AG10803 (cell line): ENCODE measurements around the gene NECAB3.
"Not testable (repeated sequence)": the region's sequence is repeated elsewhere in the genome, so short reads cannot be mapped to it uniquely, and the experiment has no call there.

ENCODE experiments used
- DNase-seq: peaks from one replicate; pipeline ENCODE4 v3.0.0; 2010; ENCODE audit warnings: low read depth
- H3K4me3 ChIP-seq: 2 replicates; pipeline ENCODE4 v1.5.1; 2011; ENCODE audit warnings: mild to moderate bottlenecking, low read length, control low read depth
- CTCF ChIP-seq: conservative IDR thresholded peaks from 2 replicates; pipeline ENCODE4 v1.5.1; 2011; ENCODE audit warnings: mild to moderate bottlenecking, low read length, control low read depth, inconsistent platforms

Gene NECAB3

GRCh38 chr20:33650111-33650752 is 24.0 kb downstream of the NECAB3 start:
- no peak for TF ChIP-seq CTCF
- no peak overlapping the region for H3K4me3 ChIP-seq
- DNase-seq, result no peak

DNA sequence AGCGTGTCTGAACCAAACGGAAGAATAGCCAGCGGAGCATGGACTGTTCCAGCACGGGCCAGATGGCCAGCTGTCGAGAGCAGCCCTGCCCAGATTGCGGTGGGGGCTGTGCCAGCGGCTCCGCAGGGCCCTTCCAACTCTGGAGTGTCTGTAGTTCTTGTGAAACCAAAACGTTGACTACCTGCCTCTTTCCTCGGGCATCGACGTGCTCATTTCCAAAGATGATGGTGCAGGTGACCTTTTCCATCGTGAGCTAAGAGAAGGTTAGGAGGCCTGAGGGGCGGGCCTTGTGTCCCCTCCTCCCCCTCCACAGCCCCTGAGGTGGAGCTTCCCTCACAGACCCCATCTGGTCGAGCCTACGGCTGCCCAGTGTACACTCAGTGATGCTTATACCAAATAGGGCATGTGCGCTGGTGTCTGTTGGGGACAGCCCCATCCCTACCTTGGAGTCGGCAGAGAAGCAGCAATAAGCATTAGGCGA is 25.0 kb downstream of the NECAB3 start:
- H3K4me3 ChIP-seq, result no peak overlapping the region
- peak; percentile 64 for DNase-seq
- TF ChIP-seq CTCF, result no peak

DNA sequence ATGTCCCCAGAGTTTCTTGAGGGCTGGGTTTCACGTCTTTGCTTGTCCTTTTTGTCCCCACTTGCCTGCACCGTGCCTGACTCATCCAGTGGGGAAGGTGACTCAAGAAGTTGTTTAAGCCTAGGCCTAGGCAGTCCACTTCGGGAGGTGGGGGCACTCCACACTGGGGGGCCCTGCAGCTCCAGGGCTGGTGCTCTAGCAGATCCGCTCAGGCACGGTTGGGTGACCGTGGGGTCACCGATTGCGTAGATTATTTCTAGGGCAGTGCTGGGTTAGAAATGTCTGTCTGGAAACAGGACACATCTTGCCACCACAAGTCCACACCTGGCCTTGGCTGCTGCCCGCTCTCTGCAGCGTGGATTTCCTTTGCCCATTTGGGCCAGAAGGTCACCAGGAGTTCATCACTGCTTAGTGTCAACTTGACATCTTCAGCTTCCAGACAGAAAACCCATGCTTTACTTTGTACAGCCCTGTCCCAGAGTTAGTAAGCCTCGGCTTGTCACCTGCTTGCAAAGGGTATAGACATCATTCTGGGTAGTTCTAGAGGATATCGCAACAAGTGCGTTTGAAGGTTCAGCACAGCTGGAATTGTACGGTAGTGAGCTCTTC is 25.7 kb downstream of the NECAB3 start:
- no peak overlapping the region for H3K4me3 ChIP-seq
- no peak for DNase-seq
- no peak for TF ChIP-seq CTCF

DNA sequence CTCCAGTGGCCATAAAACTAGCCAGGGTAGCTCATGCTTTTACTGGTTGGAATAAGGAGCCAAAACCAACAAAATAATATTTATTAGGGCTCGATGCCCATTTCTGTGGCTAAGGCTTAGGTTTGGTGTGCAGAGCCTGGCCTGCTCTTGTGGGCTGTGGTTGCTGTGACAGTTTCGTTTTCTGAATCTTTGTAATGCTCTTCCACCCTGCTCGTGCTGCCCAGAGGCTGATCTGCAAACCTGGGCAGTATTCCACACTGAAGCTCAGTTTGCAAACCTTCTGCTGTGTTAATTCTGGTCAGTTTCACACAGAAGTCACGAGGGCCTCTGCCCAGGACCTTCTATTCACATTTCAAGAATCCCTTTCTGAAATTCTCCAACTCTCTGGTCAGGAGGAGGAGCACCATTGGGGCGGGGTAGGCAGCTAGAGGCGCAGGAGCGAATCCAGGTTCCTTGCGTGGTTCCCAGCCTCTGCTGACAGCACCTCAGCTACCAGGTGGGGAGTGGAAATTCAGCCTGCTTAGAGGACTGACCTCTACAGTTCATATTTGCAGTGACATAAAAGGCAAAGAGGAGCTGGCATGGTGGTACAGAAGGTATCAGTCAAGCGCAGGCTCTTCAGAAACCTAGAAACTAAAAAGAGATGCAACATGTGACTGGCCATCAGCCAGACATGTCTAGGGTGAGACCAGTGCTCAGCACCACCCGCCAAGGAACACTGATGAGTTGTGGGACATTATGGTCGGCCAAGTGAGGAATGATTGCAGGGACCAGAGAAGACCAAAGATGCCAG is 26.4 kb downstream of the NECAB3 start:
- peak; percentile 82 for DNase-seq
- no peak overlapping the region for H3K4me3 ChIP-seq
- no peak for TF ChIP-seq CTCF

DNA sequence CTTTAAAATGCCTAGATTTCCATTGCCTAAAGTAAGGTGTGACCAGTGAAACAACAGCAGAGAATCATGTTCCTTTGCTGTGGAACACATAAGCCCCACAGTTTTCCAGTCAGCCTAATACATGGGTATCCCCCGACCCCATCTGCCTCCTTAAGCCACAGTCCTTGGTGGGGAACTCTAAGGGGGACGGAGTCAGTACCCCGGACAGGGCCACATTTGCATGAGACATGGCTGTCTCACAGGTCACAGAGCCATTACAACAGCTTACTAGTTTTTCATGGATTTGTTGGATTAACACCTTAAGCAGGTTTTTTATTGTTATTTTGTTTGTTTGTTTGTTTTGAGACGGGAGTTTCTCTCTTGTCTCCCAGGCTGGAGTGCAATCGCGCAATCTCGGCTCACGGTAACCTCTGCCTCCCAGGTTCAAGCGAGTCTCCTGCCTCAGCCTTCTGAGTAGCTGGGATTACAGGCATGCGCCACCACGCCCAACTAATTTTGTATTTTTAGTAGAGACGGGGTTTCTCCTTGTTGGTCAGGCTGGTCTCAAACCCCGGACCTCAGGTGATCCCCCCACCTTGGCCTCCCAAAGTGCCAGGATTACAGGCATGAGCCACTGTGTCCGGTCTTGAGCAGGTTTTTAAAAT is 27.1 kb downstream of the NECAB3 start:
- not testable (repeated sequence) for DNase-seq, H3K4me3 ChIP-seq

GRCh38 chr20:33646191-33646590 is 28.0 kb downstream of the NECAB3 start:
- no peak for TF ChIP-seq CTCF
- no peak overlapping the region for H3K4me3 ChIP-seq
- DNase-seq, result no peak

GRCh38 chr20:33645396-33645795 is 28.8 kb downstream of the NECAB3 start:
- TF ChIP-seq CTCF, result no peak
- H3K4me3 ChIP-seq, result no peak overlapping the region
- no peak for DNase-seq
